GM19239 (cell line): Measurements from ENCODE around the gene AFAP1.
"Not testable (repeated sequence)": the region's sequence is repeated elsewhere in the genome, so short reads cannot be mapped to it uniquely, and the experiment has no call there.

Experiments used
- DNase-seq: peaks from one replicate; pipeline ENCODE4 v3.0.0; 2011; ENCODE audit warnings: low spot score; ENCODE audit not compliant: insufficient read length
- FAIRE-seq: peaks from 2 replicates; lab custom pipeline; 2011; peaks lifted over from hg19 to GRCh38; lab: Jason Lieb, UNC

AFAP1 gene

DNA sequence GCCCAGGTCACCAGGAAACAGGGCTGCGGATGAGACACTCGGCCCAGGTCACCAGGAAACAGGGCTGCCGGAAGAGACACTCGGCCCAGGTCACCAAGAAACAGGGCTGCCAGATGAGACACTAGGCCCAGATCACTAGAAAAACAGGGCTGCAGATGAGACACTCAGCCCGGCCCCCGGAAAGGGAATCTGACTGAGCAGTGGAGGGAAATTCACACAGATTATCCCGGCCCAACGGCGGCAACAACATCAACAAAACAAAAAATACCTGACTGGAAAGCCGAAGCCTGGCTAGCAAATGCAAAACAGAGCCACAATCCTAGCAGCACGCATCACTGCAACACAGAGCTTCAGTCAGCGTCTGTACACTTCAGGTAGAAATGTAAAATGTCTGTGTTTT, 20.7 kb downstream of the AFAP1 start:
- no peak for DNase-seq
- FAIRE-seq = no peak

- FAIRE-seq, DNase-seq: not testable (repeated sequence)
These were observed 21.5 kb downstream of the AFAP1 start for GRCh38 chr4:7918187-7918586.

GRCh38 chr4:7917669-7918068, 22.0 kb downstream of the AFAP1 start:
- DNase-seq (no peak), FAIRE-seq (no peak)

- FAIRE-seq (no peak), DNase-seq (no peak)
These were observed 23.8 kb downstream of the AFAP1 start for GRCh38 chr4:7915875-7916242.

DNA sequence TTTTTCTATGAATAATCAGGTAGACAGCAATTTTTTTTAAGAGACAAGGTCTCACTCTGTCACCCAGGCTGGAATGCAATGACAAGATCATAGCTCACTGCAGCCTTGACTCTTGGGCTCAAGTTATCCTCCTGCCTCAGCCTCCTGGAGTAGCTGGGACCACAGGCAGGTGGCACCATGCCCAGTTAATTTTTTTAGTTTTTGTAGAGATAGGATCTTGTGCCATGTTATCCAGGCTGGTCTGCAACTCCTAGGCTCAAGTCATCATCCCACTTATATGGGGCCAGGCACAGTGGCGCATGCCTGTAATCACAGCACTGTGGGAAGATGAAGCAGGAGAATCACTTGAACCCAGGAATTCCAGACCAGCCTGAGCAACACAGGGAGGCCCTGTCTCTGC, 26.8 kb downstream of the AFAP1 start:
- no peak for DNase-seq
- no peak for FAIRE-seq

DNA sequence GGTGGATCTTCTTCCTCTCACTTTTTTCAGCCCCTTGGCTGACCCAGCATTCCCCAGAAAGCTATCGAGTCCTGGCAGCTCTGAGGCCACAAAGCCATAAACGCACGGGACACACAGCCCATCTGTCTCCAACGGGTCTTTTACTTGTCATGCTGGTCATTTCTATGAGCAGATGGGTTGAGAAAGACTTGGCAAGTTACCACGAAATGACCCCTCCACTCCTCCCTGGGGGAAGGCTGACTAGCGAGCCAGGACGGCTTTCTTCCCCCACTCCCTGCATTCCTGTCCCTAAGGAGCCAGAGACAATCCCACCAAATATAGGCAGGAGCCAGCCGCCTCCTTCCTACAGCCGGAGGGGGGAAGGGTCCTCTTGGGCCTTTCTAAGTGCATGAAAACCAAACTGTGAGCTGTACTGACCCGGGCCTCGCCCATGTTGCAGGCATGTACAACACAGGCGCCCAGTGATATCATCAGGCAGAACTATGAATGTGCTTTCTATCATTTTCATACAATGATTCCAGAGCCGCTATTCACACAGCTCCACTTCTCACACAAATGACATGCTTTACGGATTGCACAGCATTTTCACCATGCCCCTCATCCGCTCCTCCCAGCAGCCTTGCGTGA, 28.6 kb downstream of the AFAP1 start:
- DNase-seq (no peak), FAIRE-seq (no peak)

DNA sequence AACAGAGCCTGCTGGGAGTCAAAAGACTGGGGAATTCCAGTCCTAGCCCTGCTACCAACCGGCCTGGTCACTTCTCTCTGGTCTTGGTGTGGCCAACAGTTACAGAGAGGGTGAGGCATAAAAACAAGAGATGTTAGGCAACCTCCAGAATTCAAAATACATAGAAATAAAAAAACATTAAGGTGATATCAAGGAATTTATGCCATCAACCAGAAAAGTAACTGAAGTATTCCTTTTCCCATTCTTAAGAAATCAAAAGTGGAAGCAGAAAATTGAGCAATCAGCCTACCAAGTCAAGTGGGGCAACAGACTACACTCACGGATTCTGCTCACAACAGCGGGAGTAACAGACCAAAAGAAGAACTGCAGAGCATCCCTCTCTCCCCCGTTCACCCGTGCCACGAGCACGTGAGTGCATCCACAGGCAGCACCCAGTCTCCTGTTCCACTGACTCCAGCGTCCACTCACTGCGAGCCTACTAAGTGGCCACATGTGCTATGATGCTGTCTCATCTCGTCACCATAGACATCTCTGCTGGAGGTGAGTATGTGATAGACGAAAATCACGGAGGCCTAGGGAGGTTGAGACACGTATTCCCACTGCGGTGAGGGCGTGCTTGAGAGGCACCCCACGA, 29.3 kb downstream of the AFAP1 start:
- FAIRE-seq = no peak
- no peak for DNase-seq

DNA sequence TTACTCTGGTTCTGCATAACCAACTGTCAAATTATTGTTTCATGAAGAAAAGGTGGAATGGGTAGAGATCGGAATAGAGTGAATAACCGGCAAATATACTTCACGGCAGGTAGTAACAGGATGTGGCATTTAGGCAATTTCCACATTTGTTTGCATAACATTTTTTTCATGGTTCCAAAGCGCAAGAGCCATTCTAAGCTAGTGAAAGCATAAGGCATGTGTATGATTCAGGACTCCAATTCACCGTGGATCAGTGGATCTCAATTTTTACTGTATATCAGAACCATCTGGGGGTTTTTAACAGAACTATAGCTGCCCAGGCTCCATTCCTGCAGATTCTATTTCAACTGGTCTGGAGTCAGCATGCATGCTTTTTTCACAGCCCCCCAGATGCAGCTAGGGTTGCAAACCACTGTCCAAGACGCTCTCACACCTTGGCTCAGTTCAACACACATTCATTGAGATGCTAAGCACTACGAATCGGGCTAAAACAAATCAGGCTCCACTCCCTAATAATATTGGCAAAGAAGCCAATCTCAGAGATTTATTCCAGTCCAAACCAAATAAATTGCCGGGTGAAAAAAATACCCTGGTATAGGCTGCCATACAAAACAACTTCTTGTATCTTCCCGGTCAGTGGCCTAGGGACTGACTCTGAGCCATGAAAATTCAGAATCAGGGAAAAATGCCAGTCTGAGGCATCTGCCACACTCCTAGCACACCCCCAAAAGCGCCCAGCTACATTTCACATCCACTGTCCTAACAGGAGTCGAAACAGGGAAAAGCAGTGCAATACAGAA, 30.0 kb downstream of the AFAP1 start:
- DNase-seq (no peak), FAIRE-seq (no peak)

GRCh38 chr4:7908668-7909067, 31.0 kb downstream of the AFAP1 start:
- DNase-seq = no peak
- FAIRE-seq = no peak

DNA sequence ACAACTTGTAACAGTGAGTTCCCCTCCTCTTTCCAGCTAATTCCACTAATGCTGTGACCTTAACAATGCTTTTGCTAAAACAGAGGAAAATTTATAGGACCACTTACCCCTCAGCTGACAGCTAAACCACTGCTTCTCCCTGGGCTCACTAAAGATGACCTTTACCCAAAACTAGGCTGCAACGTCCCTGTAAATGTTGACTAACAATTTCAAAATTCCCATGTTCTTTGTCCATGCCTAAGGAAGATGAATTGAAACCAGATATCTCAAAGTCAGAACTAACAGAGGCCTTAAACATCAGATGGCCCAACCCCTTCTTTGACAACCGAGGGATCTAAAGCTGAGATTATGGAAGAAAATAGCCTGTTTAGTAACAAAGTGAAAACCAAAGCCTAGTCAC, 32.5 kb downstream of the AFAP1 start:
- FAIRE-seq = no peak
- no peak for DNase-seq

GRCh38 chr4:7906171-7906701, 33.4 kb downstream of the AFAP1 start:
- no peak for FAIRE-seq

GRCh38 chr4:7904952-7905915, 34.4 kb downstream of the AFAP1 start:
- DNase-seq = no peak
- FAIRE-seq = no peak

More at GRCh38 chr4:7906171-7906701, 33.4 kb downstream of the AFAP1 start:
- no peak for DNase-seq

- FAIRE-seq (no peak), DNase-seq (no peak)
These were observed 35.7 kb downstream of the AFAP1 start for GRCh38 chr4:7903791-7904516.

DNA sequence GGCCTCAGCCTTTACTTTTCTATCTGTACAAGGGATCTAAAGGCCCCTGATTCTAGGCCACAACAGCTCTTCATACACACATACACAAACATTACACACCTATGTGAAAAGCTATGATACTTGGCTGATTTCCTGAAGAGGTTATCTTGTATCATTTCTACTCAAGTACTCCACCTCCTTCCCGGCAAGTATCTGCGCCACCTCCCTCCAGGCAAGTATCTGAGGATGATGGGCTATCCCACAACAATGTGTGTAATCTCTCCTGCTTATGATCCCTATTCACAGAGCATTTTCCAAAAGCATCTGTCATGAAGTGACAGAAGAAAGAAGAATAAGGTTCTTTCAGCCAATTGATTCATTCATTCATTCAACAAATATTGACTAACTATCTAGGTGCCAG, 36.8 kb downstream of the AFAP1 start:
- no peak for DNase-seq
- FAIRE-seq = no peak

- DNase-seq = no peak
- FAIRE-seq = no peak
These were observed 37.5 kb downstream of the AFAP1 start for GRCh38 chr4:7902101-7902553.

GRCh38 chr4:7901311-7901885, 38.3 kb downstream of the AFAP1 start:
- DNase-seq (no peak), FAIRE-seq (no peak)

DNA sequence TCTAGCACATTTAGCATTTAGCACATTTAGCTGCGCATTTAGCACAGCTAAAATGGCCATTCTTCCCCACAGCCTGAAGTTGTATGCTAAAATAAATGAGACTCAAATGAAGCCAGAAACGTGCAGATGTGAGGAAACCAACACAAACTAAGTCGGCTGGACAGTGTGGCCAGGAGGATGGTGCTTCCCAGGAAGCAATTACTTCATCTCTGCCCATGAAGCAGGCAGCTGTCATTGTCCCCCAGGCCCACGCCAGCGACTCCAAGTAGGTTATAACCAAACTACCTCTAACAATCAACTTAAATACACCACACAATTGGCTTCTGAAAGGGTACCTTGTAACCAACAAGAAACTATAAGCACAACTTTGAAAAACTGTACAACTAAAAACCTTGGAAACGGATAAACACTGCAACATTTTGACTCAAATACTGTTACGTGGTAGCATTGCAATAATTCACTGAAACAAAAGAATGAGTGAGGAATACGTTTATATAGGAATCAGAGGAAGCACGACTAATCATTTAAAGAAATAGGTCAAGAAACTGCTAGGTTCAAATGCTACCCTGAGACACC, 39.2 kb downstream of the AFAP1 start:
- no peak for FAIRE-seq
- DNase-seq = no peak

- FAIRE-seq = no peak
- DNase-seq = no peak
These were observed 40.3 kb downstream of the AFAP1 start for GRCh38 chr4:7899184-7899869.
